ENCODE measurements around the gene BCL6.

The BCL6 gene

DNA sequence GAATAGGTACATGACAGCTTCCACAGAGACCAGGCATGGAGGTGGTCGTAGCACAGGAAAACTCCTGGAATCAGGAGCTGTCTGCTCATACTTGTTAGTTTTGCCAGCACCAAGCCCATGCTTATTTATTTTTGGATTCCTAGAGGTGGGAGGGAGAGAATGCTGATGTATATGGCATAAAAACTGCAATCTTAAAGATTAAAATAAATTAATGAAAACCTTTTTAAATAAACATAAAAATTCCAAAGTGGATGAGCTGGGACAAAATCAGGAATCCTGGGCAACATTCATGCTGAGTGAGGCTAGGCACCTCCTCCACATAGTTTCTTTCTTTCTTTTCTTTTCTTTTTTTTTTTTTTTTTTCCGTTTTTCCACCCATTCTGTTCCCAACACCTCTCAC lies 14.3 kb upstream of the BCL6 start:
- no peak for DNase-seq

DNA sequence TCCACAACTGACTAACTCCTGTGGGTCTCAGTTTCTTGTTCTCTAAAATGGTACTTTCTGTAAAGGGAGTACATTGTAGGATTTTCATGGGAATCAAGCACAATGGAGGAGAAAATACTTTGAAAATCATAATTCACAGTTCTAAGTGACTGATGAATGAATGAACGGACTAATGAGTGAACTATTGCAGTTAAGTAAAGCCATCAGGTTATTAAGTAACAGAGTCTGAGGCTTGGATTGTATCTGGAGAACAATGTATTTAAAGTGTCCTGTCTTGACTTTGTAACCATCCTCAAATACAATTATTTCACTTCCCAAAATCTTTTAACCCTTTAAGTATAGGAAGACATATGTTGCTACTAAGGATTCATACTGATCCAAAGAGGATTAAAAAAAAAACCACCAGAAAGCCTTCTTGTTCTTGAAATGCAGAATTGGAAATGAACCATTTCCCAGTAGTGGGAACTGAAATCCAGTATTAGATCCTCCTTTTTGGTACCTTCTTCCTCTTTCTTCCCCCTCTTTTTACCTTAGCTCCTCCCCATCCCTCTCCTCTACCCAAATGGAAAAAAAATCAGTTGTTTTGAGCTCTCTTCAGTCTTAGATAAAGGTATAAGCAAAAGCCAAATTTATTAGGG lies 13.2 kb upstream of the BCL6 start:
- DNase-seq, result no peak

DNA sequence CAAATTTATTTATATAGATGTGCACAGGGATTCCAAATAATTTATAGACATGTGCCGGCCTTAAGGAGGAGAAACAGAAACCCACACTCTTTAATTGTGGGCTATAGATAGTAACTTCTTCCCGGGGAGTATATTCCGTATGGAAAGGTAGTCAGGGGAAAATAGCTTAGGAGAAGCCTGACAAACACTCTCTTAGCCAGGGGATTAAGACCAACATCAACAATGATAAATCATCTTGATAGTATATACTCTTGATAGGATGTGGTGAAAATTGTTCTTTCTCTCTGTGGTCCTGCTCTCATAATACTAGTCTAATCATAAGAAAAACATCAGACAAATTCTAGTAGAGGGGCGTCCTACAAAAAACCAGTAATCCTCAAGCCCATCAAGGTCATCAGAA lies 8.2 kb upstream of the BCL6 start:
- DNase-seq, result no peak

DNA sequence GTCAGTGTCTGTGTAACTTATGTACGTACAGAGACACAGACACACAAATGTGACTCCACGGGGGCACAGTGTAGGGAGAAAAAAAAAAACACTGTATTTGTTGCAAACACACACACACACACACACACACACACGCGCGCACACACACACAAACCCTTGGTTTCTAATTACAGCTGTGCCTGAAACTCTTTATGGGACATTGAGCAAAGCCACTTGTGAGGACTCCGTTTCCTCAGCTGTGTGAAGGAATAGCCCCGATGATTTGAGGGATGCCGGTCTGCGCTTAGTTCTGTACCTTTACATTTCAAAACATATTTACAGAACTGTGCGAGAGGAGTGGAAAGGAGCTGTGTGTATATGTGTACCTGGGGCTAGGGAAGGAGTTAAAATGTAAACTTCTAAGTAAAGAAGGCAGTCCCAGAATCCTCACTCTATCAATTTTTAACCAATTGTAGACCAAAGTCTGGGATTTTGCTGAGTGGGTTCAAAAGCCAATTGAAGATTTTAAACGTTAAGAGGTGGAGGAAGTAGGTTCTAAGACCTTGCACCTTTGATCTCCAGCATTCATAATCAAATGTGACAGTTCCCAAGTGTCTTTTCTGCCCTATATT lies 5.3 kb upstream of the BCL6 start:
- DNase-seq, result no peak

DNA sequence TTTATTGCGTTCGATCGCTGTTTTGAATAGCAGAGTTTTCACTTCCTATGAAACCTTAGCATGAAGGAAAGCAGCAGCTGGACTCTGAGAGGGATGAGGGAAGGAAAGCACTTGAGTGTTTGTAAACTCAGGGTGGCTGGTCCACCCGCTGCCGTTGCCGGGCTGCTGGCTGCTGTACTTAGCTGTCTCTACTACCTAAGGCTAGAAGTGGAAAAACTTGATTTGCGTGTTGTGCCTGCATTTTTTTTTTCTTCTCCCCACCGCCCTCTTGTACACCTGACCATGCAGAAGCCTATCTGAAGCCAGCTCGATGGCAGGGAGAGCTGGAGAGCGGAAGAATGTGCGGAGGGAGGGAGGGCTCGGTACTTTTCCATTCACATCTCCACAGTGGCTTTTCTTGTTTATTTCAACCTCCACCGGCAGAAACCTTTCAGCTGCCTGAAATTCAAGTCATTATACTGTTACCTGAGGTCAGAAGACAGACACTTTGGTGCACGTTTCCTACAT lies 4.8 kb upstream of the BCL6 start:
- peak; percentile 88 for DNase-seq

DNA sequence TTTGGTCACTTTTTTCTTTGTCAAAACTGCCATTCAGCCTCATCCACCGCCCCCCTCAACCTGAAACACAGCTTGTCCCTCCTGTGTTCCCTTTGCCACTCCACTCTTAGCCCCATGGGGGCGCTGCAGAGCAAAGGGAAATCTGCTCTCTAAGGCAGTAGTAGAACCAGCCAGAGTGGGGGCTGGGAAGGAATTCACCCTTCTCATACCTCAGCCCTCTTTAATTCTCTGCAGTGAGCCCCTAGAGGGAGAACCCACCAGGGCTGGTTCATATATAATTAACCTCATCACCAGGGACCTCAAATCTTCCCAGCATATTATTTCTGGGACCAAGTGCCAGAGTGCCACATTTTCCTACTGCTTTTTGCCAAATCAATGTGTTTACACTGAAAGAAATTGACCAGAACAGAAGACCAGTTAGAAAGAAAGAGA lies 2.8 kb upstream of the BCL6 start:
- DNase-seq, result peak; percentile 53

DNA sequence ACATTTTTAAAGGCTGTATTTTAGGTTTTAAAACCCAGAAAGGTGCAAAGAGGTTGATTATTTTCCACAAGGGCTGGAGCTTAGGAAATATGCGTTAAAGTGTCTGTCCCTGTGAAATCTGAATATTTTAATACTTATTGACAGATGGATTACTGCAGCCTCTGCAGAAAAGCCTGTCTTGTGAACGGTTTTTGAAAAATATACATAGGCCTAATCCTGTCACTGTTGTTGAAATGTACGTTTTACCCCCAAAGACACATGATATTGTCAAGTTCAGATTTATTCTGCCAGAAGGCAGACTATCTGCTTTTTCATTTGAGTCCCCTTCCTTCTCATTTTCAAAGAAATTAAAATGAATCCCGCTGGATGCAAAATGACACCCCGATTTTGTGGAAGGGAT lies 2.2 kb upstream of the BCL6 start:
- no peak for DNase-seq

DNA sequence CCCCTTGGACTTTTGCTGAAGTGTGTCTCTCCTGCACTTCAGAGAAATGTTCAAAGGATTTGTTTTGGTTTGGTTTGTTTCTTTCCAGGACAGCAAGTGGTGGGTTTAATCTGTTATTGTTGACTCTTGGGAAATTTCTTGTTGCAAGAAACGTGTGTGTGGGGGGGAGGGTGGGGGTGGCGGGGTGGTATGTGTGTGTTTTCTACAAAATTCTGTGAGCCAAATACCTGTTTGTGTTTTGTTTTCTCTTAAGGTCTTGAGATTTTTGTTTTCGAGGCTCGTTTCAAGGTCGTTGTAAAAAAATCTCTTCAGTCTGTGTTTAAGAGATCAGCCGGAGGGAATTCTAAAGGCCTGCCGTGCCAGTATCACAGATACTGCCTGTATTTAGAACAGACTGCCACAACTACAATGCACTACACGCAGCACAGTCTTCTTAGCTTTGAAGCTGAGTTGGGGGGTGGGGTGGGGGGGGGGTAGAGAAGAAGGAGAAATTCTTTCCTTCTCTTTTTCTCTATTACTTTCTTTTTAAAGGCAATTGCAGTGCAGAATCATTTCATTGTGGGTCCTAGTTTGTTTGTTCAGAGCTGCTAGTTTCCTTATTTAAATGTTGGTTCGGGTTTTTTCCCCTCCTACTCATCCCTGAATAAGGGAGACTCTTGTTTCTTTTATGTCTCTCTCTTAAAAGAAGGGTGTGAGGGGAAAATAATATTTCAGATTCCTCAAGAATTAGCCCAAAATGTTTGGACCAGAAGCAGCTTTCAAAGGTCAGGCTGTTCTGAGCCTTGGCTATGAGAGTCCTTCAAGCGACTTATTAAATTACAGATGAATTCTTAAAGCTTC lies 1.4 kb upstream of the BCL6 start:
- no peak for DNase-seq

DNA sequence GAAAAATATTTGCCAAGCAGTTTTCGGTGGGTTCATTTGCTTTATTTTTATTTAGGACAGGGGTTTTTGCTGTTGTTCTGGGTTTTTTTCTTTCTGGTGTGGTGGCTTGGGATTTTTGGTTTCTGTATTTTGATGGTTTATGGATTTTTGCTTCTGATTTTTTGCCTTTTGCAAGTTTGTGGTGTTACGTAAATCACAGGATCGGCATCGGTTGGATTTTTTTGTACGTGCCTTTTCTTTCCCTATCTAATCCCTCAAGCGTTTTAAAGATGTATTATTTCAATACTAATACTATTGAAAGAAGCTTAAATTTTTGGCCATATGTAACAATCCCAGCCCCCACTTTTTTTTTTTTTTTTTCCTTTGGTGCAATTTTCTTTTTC lies 782 bp upstream of the BCL6 start:
- no peak for DNase-seq

DNA sequence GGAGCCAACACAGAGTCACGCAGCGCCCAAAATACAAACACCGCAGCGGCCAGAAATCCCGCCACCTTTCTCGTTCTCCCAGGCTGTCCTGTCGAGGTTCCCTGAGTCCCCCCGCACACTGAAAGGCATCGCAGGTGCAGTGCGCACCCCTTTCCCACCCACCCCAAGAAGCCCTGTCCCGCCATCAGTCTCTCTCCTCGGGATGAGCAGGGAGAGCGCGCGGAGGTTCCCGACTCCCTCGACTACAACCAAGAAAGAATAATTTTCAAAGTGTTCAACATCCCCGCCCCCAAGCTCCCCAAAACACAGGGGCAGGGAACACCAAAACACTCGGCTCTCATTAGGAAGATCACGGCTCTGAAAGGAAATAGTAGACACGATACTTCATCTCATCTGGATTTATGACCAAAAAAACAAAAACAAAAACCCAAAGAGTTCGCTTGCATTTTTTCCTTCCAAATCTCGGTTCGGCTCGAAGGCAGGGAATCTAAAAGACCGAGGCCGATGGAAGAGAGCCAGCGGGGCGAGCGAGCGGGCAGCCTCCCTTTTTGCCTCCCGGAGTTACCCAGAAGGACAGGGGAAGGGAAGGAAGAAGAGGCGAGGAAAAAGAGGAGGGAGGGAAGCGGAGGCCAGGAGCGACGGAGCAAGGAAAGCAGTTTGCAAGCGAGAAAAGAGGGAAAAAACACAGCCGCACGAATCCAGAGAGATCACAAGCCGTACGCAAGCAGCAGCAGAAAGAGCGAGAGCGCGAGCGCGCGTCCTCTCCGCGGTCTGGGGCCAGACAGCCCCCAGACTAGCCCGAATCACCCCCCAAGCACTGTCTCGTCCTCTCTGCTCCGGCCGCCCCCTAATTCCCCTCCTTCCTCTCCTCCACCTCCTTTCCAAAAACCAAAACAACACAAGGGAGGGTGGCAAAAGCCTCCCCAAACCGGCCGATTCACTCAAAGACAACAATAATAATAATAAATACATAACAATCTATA lies 808 bp downstream of the BCL6 start:
- peak; percentile 32 for DNase-seq

DNA sequence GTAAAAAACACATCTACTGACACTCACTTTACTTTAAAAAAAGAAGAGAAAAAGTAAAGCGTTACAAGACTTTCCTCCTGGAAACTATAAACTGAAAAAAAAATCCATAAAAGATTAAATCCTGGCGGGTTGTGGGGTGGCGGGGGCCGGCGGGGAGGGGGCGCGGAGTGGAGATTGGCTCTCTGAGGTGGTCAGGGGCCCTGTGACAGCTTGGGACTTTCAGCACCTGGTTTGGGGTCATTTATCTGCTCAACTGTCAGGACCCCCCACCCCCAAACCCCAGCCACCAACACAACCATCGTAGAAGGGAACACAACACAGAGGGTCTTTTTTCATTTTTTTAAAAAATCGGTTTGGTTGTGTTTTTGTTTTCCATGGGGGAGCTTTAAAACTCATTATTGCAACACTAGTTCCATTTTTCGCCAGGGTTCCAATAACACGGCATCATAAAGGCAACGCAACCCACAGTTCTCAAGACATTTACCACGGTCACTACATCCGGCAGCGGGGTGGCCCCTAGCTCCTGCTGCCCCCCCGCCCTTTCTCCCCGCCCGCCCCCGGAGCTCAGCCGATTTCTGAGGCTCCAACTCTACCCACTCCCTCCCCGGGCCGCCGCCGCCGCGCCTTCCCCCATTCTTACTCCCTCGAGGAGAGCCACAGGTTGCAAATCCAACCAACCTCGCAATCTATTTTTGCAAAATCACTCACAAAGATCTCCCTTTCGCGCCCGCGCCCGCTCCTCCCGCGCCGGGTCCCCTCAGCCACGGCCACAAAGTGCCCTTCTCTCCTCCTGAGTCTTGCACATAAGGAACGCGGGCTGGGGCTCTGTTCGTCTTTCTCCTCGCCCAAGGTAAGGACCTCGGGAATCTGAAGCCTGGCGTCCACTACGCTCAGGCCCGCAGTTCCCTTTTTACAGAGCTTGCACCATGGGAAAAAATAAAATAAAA lies 1.8 kb downstream of the BCL6 start:
- DNase-seq, result no peak

DNA sequence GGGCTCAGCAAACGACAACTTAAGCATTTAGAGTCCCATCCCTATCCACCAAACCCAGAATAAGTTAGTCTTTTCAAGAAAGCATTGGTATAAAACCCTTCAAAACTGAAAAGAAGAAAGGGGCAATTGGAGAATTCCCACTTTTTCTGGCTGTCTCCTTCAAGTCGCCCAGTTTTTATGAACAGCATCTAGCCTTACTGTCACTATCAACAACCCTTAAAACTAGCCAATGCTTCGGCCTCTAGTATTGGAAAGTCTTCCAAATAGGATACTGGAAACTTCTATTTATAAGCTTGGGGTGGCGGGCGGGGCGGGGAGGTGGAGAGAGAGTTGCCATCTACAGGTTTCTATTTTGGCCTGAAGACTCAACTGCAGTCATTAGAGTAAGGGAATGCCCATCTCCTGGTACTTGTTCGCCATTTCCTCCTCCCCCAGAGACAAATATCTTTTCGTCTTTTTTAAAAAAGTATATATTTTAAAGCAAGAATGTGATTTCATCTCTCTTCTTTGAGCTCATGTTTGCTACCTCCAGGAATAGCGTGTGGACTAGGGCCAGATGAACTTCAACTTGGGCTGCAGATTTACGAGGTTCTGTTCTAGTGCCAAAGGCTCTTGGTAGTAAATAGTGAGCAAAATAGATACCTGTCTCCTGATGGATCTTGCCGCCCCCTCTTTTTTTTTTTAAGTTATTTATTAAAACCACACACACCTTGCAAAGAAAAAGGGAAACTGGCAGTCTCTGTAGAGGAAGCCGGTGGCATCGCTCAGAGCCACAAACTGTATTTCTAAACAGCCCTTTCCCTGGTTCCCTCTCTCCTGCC lies 2.7 kb downstream of the BCL6 start:
- peak; percentile 7 for DNase-seq

DNA sequence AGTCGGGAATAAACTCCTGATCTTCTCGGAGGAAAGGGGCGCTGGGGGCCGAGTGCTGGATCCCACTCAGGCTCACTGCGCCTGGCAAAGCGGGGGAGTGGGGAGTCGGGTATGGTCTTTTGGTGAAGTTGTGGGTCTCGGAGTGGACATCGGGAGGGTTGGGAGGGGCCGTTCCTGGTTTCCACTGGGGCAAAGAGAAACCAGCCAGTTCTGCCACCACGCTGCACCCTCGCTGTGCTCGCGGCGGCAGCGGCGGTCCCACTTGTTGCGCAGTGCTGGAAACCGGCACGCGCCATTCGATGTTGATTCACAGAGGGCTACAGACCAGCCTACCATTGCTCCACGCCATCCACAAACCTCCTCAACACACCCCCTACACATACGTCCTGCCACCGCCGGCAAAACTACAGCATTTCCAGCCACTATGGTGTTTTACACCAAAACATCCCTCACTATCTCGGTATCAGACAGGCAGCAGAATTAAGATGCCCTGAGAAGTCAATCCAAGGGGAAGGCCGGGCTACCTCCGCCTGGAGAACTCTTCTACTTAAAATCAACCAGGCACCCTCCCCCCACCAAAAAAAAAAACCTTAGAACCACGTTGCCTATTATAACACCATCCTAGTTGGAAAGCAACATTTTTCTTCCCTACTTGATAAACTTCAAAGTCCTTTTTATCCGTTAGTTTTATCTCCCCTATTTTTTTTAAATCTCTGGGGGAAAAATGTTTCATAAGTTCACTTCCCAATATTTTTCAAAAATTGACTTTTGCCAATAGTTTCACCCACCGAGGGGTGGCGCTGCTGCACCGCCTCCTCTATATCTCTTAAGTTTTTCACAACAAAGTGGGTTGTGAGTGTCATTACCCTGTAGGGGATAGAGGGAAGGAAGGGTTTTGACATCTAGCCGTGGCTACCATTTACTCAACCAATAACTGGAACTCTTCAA lies 3.6 kb downstream of the BCL6 start:
- DNase-seq, result peak; percentile 24

DNA sequence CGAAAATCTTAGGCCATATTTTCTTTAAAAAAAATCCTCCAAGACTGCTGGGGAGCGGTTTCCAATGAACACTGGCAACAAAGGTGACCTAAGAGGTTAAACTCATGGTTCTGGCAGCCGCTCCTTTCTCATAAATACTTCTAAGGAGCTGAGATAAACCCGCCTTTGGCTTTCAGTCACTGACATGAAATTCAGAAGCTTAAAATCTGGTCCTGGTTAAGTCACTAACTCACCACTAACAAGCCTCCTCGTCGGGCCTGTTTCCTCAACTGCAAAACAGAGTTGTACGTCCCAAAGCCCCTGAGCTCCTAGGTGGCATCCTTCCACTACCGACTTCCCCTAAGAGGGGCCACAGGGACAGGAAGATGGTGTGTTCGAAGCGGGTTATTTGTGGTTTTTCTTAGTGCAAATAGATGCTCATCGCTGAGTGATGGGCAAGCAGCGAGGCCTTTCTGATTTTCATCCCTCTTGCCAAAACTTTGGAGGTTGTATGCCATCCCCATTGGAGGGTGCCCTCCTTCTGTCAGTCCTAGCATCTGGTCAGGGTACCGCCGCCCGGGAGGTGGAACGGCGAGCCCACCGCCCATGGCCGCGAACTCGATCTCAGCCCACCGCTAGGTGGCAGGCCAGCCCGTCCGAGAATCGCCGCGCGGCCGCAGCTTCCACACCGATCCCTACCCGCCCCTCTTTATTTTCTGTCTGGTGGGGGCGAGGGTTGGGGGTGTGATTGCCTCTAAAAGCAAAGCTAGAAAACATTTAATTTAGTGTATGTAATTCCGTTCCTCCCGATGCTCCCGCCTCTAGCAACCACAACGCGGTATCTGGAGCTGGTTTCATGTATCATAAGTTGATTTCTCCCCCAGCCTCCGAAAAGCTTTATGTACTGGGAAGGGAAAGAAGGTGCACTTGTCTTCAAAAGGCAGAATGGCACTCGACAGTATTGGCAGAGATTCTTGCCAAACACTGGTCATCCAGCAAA lies 4.6 kb downstream of the BCL6 start:
- peak; percentile 14 for DNase-seq

DNA sequence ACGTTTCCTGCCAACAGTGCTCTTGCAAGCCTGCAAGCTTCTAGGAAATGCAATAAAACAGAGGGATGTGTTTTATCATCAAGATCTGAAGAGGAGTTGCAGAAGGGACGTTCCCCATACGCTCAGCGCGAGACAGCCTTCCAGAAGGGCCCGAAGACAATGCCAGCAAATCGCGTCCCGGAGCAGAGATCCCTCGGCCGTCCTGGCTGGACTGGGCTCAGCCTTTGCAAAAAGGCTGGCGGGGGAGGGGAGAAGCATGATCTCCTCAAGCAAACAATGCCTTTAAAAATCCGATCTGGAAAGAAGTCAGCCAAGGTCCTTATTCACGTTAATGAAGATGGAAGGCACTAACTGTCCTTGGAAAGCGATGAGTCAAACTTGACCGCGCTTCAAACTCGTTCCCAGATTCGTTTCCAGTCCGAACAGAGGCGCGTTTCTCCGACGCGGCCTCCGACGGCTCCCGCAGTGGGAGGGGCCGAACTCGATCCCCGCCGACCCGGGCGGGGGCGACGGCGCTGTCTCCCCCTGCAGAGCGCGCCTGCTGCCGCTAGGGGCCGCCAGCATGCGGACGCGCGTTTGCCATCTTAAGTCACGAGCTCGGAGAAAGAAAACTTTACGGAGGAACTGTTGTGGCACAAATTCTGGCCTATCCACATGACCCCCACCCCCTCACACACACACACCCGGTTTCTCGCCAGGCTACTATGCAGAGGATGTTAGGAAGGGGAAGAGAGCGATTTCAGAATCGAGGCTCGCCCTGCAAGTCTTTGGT lies 5.5 kb downstream of the BCL6 start:
- peak; percentile 48 for DNase-seq

DNA sequence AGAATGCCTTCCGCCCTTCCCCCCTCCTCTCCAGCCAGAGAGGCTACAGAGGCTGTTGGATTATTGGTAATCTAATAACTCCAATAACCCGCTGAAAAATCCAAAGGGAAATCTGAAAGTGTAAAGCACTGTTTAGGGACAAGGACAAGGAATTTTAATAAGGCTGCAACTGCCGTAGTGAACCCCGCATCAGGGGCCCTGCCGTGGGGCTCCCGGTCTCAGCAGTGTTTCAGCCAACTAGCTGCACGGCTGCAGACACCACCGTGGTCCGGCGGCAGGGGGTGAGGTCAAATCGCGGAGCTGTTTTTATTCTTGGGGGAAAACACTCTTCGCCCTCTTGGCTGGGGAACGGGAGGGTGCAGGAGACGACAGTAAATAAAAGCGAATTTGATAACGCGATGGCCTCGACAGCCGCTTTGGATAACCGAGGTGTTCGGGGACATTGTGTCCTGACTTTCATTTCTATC lies 6.1 kb downstream of the BCL6 start:
- DNase-seq, result no peak
